Urinary bladder (tissue), 4 donors: ENCODE results near the gene CACNA1H. TPM values are rescaled to one million over a fixed set of nuclear protein-coding genes. Genes with fewer than 3 reads are reported as not detected.
"Not testable (repeated sequence)": the region's sequence is repeated elsewhere in the genome, so short reads cannot be mapped to it uniquely, and the experiment has no call there.

Experiments used
- DNase-seq: peaks from one replicate; pipeline ENCODE4 v3.0.0-alpha.2; 2015; ENCODE audit errors: extremely low spot score
- H3K27ac ChIP-seq: one replicate; pipeline ENCODE4 v1.5.1; 2013; ENCODE audit warnings: low read depth, mild to moderate bottlenecking, moderate library complexity
- H3K36me3 ChIP-seq: one replicate; pipeline ENCODE4 v1.6.1; 2013; ENCODE audit warnings: mild to moderate bottlenecking, moderate library complexity; ENCODE audit not compliant: insufficient read depth
- H3K4me1 ChIP-seq: one replicate; pipeline ENCODE4 v1.6.1; 2013; ENCODE audit warnings: mild to moderate bottlenecking, moderate library complexity; ENCODE audit not compliant: insufficient read depth
- H3K4me3 ChIP-seq: one replicate; pipeline ENCODE4 v1.5.1; 2013; ENCODE audit warnings: low read depth, low read length
- whole genome bisulfite sequencing: extraction: QIAGEN DNeasy Blood & Tissue Kit; methylation state at CpG from one replicate; pipeline ENCODE4 v1.1.7; 2013; 5-methylcytosine and 5-hydroxymethylcytosine counted together
- polyA plus RNA-seq: library from polyadenylated mRNA; stranded (reverse); fragments of 200-250 nt; gene quantifications from one replicate; pipeline ENCODE4 v1.2.3, GENCODE V29; 2013
- total RNA-seq: library from RNA; depleted of rRNA; stranded (reverse); fragments of >200 nt; gene quantifications from one replicate; pipeline ENCODE4 v1.2.3, GENCODE V29; 2014
- donor health status: healthy with polysubstance abuse.
- donor health status: healthy.

CACNA1H gene
- total and polyA plus RNA-seq, 2 donors, result 10.6 to 151 TPM

- H3K36me3 ChIP-seq, result no peaks in the 10 kb centered on the region
- no peak overlapping the region for H3K4me3 ChIP-seq
- no peaks in the 10 kb centered on the region for H3K4me1 ChIP-seq
- no peak for DNase-seq
- H3K27ac ChIP-seq, result no peak overlapping the region
- WGBS, result 13% methylated on average over 47 of the region's 47 CpGs
Measured at GRCh38 chr16:1261131-1261892, 108.4 kb downstream of the CACNA1H start.

DNA sequence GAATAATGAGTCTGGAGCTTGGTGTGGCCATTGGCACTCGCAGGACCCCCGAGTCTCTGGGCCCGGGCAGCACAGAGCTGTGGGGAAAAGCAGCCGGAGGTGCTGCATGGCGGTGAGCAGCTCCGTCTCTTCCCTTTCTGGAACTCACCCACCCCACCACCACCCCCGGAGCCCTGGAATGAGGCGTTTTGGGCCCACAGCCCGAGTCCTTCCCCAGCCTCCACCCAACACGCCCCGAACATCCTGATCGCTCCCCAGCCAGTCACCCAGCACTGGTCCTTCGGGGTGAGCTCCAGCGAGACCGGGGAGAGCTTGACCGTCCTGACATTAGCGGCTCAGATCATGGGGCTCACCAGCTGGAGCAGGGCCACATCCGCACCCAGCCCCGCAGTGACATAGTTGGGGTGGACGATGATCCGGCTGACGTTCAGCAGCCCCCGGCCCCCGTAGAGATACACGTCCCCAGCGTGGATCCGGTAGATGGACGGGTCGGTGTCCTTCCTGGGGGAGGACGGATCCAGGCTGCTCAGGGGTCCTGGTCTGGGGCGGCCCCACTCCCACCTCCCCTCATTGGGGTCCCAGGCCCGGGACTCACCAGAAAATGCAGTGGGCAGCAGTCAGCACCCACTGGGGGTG lies 109.4 kb downstream of the CACNA1H start:
- 81% methylated on average over 32 of the region's 32 CpGs for WGBS
- DNase-seq, result no peak

GRCh38 chr16:1262846-1263221 lies 109.9 kb downstream of the CACNA1H start:
- Histone ChIP-seq H3K4me3 (no peak overlapping the region), H3K4me1 (no peaks in the 10 kb centered on the region), H3K27ac (no peak overlapping the region), H3K36me3 (no peaks in the 10 kb centered on the region)
- WGBS, result 77% methylated on average over 9 of the region's 9 CpGs
- no peak for DNase-seq

More for the DNA sequence above, 109.4 kb downstream of the CACNA1H start:
- Histone ChIP-seq H3K4me1 (no peaks in the 10 kb centered on the region), H3K36me3 (no peaks in the 10 kb centered on the region), H3K4me3 (no peak overlapping the region), H3K27ac (no peak overlapping the region)

DNA sequence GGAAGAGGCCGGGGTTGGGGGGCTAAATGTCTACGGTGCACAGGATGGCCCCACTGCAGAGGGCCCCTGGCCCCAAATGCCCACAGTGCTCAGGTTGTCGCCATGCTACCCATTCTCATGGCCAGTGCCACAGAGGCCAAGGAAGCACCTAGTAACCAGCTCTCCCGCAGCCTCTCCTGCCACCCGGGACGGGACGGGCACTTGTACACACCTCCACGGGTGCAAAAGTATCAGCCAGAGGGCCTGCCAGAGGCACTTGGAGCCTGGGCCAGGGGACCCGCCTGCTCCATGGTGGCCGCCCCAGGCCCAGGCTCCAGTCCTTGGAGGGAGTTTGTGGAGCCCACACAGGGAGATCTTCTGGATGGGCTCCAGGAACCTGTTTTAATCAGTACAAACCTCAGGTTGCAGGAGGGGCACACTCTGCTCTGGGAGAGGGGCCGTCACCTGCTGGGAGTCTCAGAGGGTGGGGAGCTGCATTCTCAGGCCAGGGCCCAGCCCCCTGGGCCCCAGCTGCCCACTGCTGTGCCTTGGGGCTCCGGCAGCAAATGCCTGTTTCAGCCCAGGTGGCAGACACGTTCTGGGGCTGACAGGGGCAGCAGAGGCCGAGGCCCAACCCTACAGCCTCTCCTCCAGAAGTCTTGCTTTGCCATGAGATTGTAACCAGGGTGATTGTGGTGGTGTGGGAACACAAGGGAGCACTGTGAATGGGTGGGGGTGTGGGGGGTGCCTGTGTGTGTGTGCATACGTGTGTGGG lies 110.9 kb downstream of the CACNA1H start:
- Histone ChIP-seq H3K4me1 (no peaks in the 10 kb centered on the region), H3K36me3 (no peaks in the 10 kb centered on the region), H3K27ac (no peak overlapping the region), H3K4me3 (no peak overlapping the region)
- 52% methylated on average over 15 of the region's 15 CpGs for WGBS
- no peak for DNase-seq

GRCh38 chr16:1264345-1265089 lies 111.6 kb downstream of the CACNA1H start:
- DNase-seq, result no peak
- H3K4me1 ChIP-seq, result no peaks in the 10 kb centered on the region
- H3K36me3 ChIP-seq, result no peaks in the 10 kb centered on the region
- H3K27ac ChIP-seq, result no peak overlapping the region
- H3K4me3 ChIP-seq, result no peak overlapping the region
- whole genome bisulfite sequencing, result 96% methylated on average over 16 of the region's 16 CpGs

DNA sequence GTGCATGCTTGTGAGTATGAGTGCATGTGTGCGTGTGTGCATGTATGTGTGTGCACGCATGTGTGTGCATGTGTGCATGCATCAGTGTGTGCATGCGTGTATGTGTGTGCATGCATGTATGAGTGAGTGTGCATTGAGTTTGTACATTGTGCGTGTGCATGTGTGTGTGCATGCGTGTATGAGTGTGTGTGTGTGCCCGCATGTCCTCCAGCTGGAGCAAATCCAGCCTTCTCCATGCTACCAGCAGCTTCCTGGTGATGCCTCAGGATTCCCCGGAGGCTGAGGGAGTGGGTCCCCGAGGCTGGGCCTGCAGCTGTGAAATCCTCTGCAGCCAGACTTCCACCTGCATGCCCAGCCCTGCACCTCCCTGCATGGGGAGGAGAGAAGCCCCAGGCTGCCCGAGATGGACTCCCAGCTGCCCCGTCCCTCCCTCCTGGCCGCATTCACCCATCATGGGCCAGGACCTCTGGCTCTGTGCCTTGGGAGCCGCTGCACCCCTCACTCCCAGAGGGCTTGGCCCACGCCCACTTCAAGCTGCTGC lies 112.3 kb downstream of the CACNA1H start:
- 76% methylated on average over 13 of the region's 13 CpGs for WGBS
- H3K36me3 ChIP-seq, result no peaks in the 10 kb centered on the region
- DNase-seq, result no peak
- H3K4me3 ChIP-seq, result no peak overlapping the region
- H3K4me1 ChIP-seq, result no peaks in the 10 kb centered on the region
- no peak overlapping the region for H3K27ac ChIP-seq

DNA sequence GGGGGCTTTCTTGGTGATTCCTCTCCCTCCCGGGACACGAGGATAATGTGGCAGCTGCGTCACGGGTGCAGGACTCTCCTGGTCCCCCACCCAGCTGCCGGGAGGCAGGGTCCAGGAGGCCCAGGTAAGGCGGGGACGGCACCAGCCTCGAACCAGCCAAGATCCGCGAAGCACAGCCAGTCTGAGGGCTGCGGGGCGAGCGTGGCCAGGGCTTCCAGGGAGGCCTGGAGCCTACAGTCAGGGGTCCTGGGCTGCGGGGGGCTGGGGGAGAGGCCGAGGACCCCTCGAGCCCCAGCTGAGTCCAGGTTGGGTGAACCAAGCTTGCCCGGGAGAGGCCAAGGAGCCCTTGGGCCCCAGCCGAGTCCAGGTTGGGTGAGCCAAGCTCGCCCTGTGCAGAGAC lies 112.9 kb downstream of the CACNA1H start:
- WGBS, result 89% methylated on average over 19 of the region's 19 CpGs
- no peak for DNase-seq
- Histone ChIP-seq H3K27ac (no peak overlapping the region), H3K4me3 (no peak overlapping the region), H3K4me1 (no peaks in the 10 kb centered on the region), H3K36me3 (no peaks in the 10 kb centered on the region)

DNA sequence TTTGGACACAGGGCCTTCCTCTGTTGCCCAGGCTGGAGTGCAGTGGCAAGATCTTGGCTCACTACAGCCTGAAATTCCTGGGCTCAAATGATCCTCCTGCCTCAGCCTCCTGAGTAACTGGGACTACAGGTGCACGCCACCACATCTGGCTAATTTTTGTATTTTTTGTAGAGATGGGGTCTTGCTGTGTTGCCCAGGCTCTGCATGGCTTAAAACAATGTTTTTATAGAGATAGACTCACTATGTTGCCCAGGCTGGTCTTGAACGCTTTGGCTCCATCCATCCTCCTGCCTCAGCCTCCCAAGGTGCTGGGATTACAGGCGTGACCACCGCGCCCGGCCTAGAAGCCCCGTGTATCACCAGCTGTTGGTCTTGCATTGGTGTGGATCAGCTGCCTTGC lies 116.5 kb downstream of the CACNA1H start:
- 94% methylated on average over 7 of the region's 7 CpGs for WGBS

DNA sequence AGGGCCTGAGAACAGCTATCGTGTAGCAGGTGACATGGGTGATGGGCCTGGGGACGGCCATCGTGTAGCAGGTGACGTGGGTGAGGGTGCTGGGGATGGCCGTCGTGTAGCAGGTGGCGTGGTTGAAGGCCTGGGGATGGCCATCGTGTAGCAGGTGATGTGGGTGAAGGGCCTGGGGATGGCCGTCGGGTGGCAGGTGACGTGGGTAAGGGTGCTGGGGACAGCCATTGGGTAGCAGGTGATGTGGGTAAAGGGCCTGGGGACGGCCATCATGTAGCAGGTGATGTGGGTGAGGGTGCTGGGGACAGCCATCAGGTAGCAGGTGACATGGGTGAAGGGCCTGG lies 118.4 kb downstream of the CACNA1H start:
- H3K4me3 ChIP-seq, result no peak overlapping the region
- WGBS, result 81% methylated on average over 12 of the region's 12 CpGs
- H3K27ac ChIP-seq, result no peak overlapping the region
- H3K4me1 ChIP-seq, result no peaks in the 10 kb centered on the region
- DNase-seq, result no peak
- no peaks in the 10 kb centered on the region for H3K36me3 ChIP-seq

More for the DNA sequence above, 116.5 kb downstream of the CACNA1H start:
- H3K4me3 ChIP-seq, H3K36me3 ChIP-seq, H3K4me1 ChIP-seq, H3K27ac ChIP-seq, DNase-seq: not testable (repeated sequence)

Other genes with a start within 250 kb of the CACNA1H start
- gene LMF1, start 182.1 kb upstream of the CACNA1H start, total RNA-seq, result 9.8 TPM
- gene LMF1, start 182.1 kb upstream of the CACNA1H start, polyA plus RNA-seq, result 16.8 TPM
- gene SOX8, start 171.3 kb upstream of the CACNA1H start, total RNA-seq, result 12.4 TPM
- 2.7 TPM for gene SOX8, start 171.3 kb upstream of the CACNA1H start, polyA plus RNA-seq
- 0.32 TPM for gene SSTR5, start 80.4 kb upstream of the CACNA1H start, total RNA-seq
- gene SSTR5, start 80.4 kb upstream of the CACNA1H start, polyA plus RNA-seq, result 0.20 TPM
- gene C1QTNF8, start 56.9 kb upstream of the CACNA1H start, total RNA-seq, result not detected
- not detected for gene C1QTNF8, start 56.9 kb upstream of the CACNA1H start, polyA plus RNA-seq
- not detected for gene TPSG1, start 72.2 kb downstream of the CACNA1H start, total RNA-seq
- gene TPSG1, start 72.2 kb downstream of the CACNA1H start, polyA plus RNA-seq, result 0.71 TPM
- gene TPSB2, start 77.1 kb downstream of the CACNA1H start, total RNA-seq, result 4.4 TPM
- gene TPSB2, start 77.1 kb downstream of the CACNA1H start, polyA plus RNA-seq, result 80.3 TPM
- gene TPSAB1, start 87.6 kb downstream of the CACNA1H start, total RNA-seq, result 10.8 TPM
- 72.9 TPM for gene TPSAB1, start 87.6 kb downstream of the CACNA1H start, polyA plus RNA-seq
- 1.1 TPM for gene TPSD1, start 103.0 kb downstream of the CACNA1H start, total RNA-seq
- 2.1 TPM for gene TPSD1, start 103.0 kb downstream of the CACNA1H start, polyA plus RNA-seq
- 41.9 TPM for gene UBE2I, start 156.5 kb downstream of the CACNA1H start, total RNA-seq
- gene UBE2I, start 156.5 kb downstream of the CACNA1H start, polyA plus RNA-seq, result 84.1 TPM
- 0.63 TPM for gene BAIAP3, start 180.5 kb downstream of the CACNA1H start, total RNA-seq
- gene BAIAP3, start 180.5 kb downstream of the CACNA1H start, polyA plus RNA-seq, result 2.7 TPM
- gene TSR3, start 198.8 kb downstream of the CACNA1H start, total RNA-seq, result 22.3 TPM
- 62.1 TPM for gene TSR3, start 198.8 kb downstream of the CACNA1H start, polyA plus RNA-seq
- gene GNPTG, start 198.8 kb downstream of the CACNA1H start, total RNA-seq, result 28.0 TPM
- gene GNPTG, start 198.8 kb downstream of the CACNA1H start, polyA plus RNA-seq, result 70.4 TPM